GM21381 (cell line): ENCODE measurements around the gene USP13.

Source experiments
- ATAC-seq: cut with Tn5 transposase; IDR thresholded peaks from one replicate; pipeline ENCODE4 v1.9.1; 2021; ENCODE audit warnings: mild to moderate bottlenecking, moderate library complexity; ENCODE audit not compliant: unreplicated experiment

USP13 gene

GRCh38 chr3:179694731-179695130 lies 41.9 kb downstream of the USP13 start:
- no peak for ATAC-seq

GRCh38 chr3:179695672-179696313 lies 43.0 kb downstream of the USP13 start:
- no peak for ATAC-seq

- no peak for ATAC-seq
Observed at GRCh38 chr3:179697736-179698332, 45.0 kb downstream of the USP13 start.

GRCh38 chr3:179700716-179701115 lies 47.9 kb downstream of the USP13 start:
- no peak for ATAC-seq

GRCh38 chr3:179701176-179701827 lies 48.5 kb downstream of the USP13 start:
- no peak for ATAC-seq

- no peak for ATAC-seq
Observed at GRCh38 chr3:179702271-179702947, 49.6 kb downstream of the USP13 start.

GRCh38 chr3:179703816-179704215 lies 51.0 kb downstream of the USP13 start:
- ATAC-seq: no peak

GRCh38 chr3:179706233-179706632 lies 53.4 kb downstream of the USP13 start:
- no peak for ATAC-seq

GRCh38 chr3:179710079-179710478 lies 57.2 kb downstream of the USP13 start:
- ATAC-seq: no peak

GRCh38 chr3:179713643-179714090 lies 60.8 kb downstream of the USP13 start:
- no peak for ATAC-seq

GRCh38 chr3:179715582-179715981 lies 62.7 kb downstream of the USP13 start:
- ATAC-seq: no peak

- no peak for ATAC-seq
Observed at GRCh38 chr3:179716226-179716625, 63.4 kb downstream of the USP13 start.

- ATAC-seq: no peak
Observed at GRCh38 chr3:179716811-179717210, 64.0 kb downstream of the USP13 start.

- ATAC-seq: no peak
Observed at GRCh38 chr3:179717219-179717618, 64.4 kb downstream of the USP13 start.

GRCh38 chr3:179719048-179719734 lies 66.4 kb downstream of the USP13 start:
- no peak for ATAC-seq

- no peak for ATAC-seq
Observed at GRCh38 chr3:179720196-179720595, 67.4 kb downstream of the USP13 start.

GRCh38 chr3:179723617-179724016 lies 70.8 kb downstream of the USP13 start:
- ATAC-seq: no peak

GRCh38 chr3:179726075-179726699 lies 73.3 kb downstream of the USP13 start:
- ATAC-seq: no peak

GRCh38 chr3:179729086-179729485 lies 76.2 kb downstream of the USP13 start:
- no peak for ATAC-seq

- ATAC-seq: no peak
Observed at GRCh38 chr3:179729981-179730380, 77.1 kb downstream of the USP13 start.

GRCh38 chr3:179730506-179730905 lies 77.7 kb downstream of the USP13 start:
- no peak for ATAC-seq
